Activated naive CD8-positive, alpha-beta T cell treated with anti-CD3 and anti-CD28 coated beads, Interleukin-2, amount 10 ng/mL, durations not matched to agents 7 days and 5 days (primary cell): ENCODE results near the gene MAN2A1. TPM values are rescaled to one million over a fixed set of nuclear protein-coding genes. Genes with fewer than 3 reads are reported as not detected.

Experiments
- ATAC-seq: fragments of 150-1000 bp; cut with Tn5 transposase; one replicate; pipeline ENCODE4 v1.10.0; 2021; ENCODE audit warnings: low read depth, moderate library complexity
- POLR2A ChIA-PET: fragments of 350-600 bp; sonication (Branson Sonifier 250); formaldehyde crosslinking; loops from one replicate; lab custom pipeline; 2021; ENCODE audit warnings: antibody characterized with exemption; lab: Charles Lee
- DNase-seq: peaks from one replicate; pipeline ENCODE4 v3.0.0; 2021
- H3K27ac Mint-ChIP-seq: one replicate; pipeline ENCODE4 v1.8.0; 2022; ENCODE audit warnings: mild to moderate bottlenecking, mixed read lengths
- H3K27me3 Mint-ChIP-seq: one replicate; pipeline ENCODE4 v1.8.0; 2022; ENCODE audit warnings: mild to moderate bottlenecking, moderate library complexity, mixed read lengths
- H3K36me3 Mint-ChIP-seq: one replicate; pipeline ENCODE4 v1.8.0; 2021; ENCODE audit warnings: mild to moderate bottlenecking, mixed read lengths
- H3K4me1 Mint-ChIP-seq: one replicate; pipeline ENCODE4 v1.8.0; 2021; ENCODE audit warnings: mixed read lengths
- H3K4me3 Mint-ChIP-seq: one replicate; pipeline ENCODE4 v1.8.0; 2022; ENCODE audit warnings: mild to moderate bottlenecking, moderate library complexity, mixed read lengths
- H3K9me3 Mint-ChIP-seq: one replicate; pipeline ENCODE4 v1.8.0; 2021; ENCODE audit warnings: mixed read lengths
- total RNA-seq, 2 experiments: library from RNA; stranded (reverse); gene quantifications; one replicate each; pipeline ENCODE4 v1.2.3, GENCODE V29; 2021

MAN2A1 gene
- total RNA-seq, 2 experiments from 2014 or later: 38.2 to 46.4 TPM

DNA sequence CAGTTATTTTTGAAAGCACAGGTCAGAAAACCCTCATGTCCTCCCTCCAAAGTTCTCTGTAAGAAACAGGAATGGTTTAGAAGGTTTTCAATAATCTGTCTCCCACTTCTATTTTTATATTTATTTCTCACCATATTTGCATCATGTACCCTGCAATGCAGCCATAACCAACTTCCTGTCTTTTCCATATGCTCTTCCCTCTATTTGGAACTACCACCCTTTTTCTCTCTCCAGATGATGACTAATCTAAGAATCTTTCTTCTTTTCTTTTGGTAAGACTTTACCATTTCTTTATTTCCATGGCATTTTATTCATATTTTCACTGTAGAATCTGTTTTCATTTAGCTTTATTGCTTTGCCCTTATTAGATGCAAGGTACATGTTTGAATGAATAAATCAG is 33.9 kb downstream of the MAN2A1 start:
- Mint-ChIP-seq H3K27ac (no peak overlapping the region), H3K36me3 (peaks cover 36% of the 10 kb centered on the region), H3K27me3 (no peaks in the 10 kb centered on the region), H3K9me3 (no peaks in the 10 kb centered on the region), H3K4me3 (no peak overlapping the region), H3K4me1 (peaks cover 2% of the 10 kb centered on the region)
- POLR2A ChIA-PET: no interaction called here
- ATAC-seq (no peak), DNase-seq (no peak)

DNA sequence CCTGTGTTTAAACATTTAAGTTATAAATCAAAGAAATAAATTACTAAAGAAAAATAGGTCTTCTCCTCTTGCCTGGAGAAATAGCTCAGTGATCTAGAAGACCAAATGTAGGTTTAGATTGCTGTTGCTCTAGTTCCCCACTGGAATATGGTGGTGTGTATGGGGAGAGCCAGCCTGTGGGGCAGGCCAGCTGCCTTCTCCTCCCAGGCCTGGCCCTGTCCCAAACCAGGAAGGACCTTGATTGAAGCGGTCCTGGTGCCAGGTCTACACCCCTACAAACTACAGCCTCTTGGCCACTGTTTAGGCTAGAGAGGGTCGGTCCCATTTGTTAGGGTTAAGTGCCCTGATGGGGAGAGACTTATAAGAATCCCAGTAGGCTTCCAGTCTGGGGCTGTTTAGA is 35.4 kb downstream of the MAN2A1 start:
- Mint-ChIP-seq H3K27ac (no peak overlapping the region), H3K4me3 (no peak overlapping the region), H3K36me3 (peaks cover 32% of the 10 kb centered on the region), H3K9me3 (no peaks in the 10 kb centered on the region), H3K4me1 (peaks cover 2% of the 10 kb centered on the region), H3K27me3 (no peaks in the 10 kb centered on the region)
- no peak for ATAC-seq
- DNase-seq: no peak
- POLR2A ChIA-PET: no interaction called here

DNA sequence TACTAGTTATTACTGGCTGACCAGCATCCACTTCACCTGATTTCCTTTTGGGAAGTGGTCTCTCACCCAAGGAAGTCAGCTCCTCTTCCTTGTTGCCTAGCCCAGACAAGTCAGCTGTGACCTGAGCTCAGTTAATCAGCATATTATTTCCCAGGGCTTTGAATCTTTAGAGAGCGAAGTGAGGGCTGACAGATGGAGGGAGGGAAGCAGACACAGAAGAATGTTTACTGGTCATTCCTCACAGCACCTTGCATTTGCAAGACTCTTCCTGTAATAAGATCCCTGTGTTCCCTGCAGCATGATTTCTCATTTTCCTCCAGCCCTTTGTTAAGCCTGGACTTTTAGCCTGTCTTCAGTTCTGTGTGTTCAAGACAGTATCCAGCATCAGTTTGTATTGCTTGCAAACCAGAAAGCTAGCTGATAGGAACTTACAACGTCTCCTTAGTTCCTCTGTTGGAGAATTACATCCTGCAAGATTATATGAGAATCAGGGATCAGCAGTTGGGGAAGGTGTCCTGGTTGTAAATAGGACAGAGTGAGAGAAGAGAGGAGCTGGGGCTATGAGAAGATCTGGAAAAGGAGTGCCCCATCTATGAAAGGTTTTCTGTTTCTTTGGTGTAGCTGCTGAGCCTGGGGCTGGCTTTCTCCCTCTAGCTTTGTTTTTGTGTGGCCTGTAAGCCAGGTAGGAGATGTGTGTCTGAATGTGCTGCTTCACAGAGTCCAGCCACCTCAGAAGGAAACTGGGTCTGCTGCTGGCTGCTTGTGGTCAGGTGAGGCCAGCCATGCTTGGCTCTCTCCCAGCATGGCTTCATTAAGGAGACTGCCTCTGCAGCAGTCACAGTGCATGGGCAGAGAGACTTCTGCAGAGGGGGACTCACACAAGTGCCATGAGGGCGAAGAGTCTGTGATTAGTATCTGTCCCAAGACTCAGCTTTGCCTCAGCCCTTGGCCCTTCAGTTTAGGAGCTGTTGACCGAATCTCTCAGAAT is 50.3 kb downstream of the MAN2A1 start:
- DNase-seq (no peak), ATAC-seq (no peak)
- Mint-ChIP-seq H3K4me1 (peaks cover 15% of the 10 kb centered on the region), H3K27me3 (no peaks in the 10 kb centered on the region), H3K27ac (peak overlapping the region; percentile 4), H3K36me3 (peaks cover 41% of the 10 kb centered on the region), H3K9me3 (no peaks in the 10 kb centered on the region), H3K4me3 (no peak overlapping the region)
- POLR2A ChIA-PET: no interaction called here

DNA sequence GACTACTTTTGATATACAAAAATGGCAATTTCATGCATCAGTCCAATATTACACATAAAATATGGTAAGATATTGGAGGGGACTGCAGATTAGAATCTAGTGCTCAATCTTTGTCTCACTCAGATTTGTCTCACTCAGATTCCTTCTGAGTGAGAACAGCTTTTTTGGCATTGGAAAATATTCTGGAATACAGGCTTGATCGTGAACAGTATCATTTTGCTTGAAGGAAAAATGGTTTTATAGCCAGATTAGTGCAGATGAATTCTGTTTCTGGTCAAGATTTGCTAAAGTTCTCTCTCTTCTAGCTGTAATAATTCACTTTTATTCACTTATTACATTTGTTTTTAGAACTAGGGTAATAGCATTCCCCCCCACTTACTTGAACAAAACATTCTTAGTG is 51.2 kb downstream of the MAN2A1 start:
- DNase-seq: no peak
- POLR2A ChIA-PET: no interaction called here
- ATAC-seq: no peak
- Mint-ChIP-seq H3K4me1 (peaks cover 15% of the 10 kb centered on the region), H3K4me3 (no peak overlapping the region), H3K36me3 (peaks cover 34% of the 10 kb centered on the region), H3K27me3 (no peaks in the 10 kb centered on the region), H3K9me3 (no peaks in the 10 kb centered on the region), H3K27ac (no peak overlapping the region)

DNA sequence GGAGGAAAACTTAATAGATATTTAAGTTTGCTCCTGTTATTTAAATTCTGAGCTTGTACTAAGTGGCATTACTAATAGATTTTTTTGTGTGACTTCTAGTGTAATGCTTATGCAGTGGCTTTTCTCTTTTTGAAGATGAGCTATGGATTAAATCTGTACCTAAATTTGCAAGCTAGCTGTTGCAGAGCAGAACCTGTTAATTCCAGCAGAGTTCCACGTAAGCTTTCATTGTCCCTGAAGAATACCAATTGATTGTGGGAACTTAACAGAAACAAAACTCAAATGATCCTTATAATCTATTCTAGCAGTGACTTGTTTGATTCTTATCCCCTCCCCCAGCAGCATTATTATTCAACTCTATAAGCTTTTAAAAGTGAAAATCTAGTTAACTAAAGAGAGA is 51.7 kb downstream of the MAN2A1 start:
- peaks cover 34% of the 10 kb centered on the region for H3K36me3 Mint-ChIP-seq
- H3K27ac Mint-ChIP-seq: no peak overlapping the region
- no peaks in the 10 kb centered on the region for H3K27me3 Mint-ChIP-seq

DNA sequence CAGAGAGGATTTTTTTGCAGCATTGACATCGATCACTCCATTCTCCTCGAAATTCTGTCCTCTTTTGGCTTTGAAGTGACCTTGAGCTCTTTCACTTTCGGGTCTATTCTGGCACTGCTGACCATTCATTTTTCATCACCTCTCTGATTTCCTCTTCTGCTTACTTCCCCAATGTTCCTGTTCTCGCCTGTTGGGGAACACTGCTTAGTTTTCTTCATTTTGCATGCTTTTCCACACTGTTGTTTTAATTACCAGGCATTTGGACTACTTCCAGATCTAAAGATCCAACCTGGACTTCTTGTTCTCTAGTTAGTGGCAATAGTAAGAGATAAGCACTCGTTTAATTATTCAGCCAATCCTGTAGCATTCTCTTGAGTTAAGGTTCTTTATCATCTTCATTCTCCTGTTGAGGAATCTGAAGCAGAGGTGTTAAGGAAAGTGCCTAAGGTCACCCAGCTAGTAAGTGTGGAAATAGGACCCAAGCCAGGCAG is 53.4 kb downstream of the MAN2A1 start:
- POLR2A ChIA-PET: no interaction called here
- no peaks in the 10 kb centered on the region for H3K9me3 Mint-ChIP-seq
- no peak overlapping the region for H3K27ac Mint-ChIP-seq
- no peak overlapping the region for H3K4me3 Mint-ChIP-seq
- peaks cover 15% of the 10 kb centered on the region for H3K4me1 Mint-ChIP-seq
- no peaks in the 10 kb centered on the region for H3K27me3 Mint-ChIP-seq
- DNase-seq (no peak), ATAC-seq (no peak)
- H3K36me3 Mint-ChIP-seq: peaks cover 27% of the 10 kb centered on the region

More for the DNA sequence above, 51.7 kb downstream of the MAN2A1 start:
- no peak for DNase-seq
- POLR2A ChIA-PET: no interaction called here
- no peak for ATAC-seq
- Mint-ChIP-seq H3K4me1 (peaks cover 15% of the 10 kb centered on the region), H3K9me3 (no peaks in the 10 kb centered on the region), H3K4me3 (no peak overlapping the region)

DNA sequence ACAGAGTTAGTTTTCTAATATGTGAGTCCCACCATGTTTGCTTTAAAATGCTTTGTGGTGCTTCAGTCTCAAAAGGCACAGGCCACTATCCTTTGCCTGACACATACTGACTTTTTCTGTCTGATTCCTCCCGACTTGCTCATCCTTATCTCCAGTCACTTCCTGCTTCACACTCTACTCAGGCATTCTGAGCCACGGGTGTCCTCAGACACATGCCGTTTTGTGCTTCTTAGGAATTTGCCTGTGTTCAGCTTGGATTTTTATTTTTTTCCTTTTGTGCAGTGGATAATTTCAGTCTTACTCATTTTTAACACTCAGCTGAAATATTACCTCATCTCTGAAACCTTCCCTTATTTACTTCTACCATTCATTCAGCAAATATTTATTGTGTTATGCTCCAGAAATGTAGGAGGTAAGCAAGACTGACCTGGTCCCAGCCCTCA is 54.1 kb downstream of the MAN2A1 start:
- no peak for ATAC-seq
- peaks cover 26% of the 10 kb centered on the region for H3K36me3 Mint-ChIP-seq
- no peaks in the 10 kb centered on the region for H3K9me3 Mint-ChIP-seq
- no peak for DNase-seq
- no peak overlapping the region for H3K27ac Mint-ChIP-seq
- no peak overlapping the region for H3K4me3 Mint-ChIP-seq
- H3K27me3 Mint-ChIP-seq: no peaks in the 10 kb centered on the region
- POLR2A ChIA-PET: no interaction called here
- peaks cover 17% of the 10 kb centered on the region for H3K4me1 Mint-ChIP-seq

DNA sequence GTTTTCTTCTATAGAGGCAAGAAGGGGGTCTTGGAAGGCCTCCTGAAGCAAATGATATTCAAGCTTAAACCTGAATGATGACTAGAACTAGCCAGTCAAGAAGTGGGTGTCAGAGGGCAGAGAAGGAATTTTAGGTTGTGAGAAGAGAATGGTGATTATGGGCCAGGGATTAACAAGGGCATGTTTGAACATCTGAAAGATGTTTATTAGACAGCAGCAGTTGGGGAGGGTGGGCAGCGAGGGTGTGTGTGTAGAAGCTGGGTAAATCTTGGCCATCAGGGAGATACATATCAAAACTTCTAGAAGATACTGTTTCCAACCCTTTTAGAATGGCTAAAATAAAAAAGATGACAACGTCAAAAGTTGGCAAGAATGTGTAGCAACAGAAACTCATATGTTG is 54.5 kb downstream of the MAN2A1 start:
- no peak for ATAC-seq
- POLR2A ChIA-PET: no interaction called here
- Mint-ChIP-seq H3K27ac (no peak overlapping the region), H3K36me3 (peaks cover 26% of the 10 kb centered on the region), H3K4me3 (no peak overlapping the region), H3K27me3 (no peaks in the 10 kb centered on the region), H3K4me1 (peaks cover 14% of the 10 kb centered on the region), H3K9me3 (no peaks in the 10 kb centered on the region)
- no peak for DNase-seq

DNA sequence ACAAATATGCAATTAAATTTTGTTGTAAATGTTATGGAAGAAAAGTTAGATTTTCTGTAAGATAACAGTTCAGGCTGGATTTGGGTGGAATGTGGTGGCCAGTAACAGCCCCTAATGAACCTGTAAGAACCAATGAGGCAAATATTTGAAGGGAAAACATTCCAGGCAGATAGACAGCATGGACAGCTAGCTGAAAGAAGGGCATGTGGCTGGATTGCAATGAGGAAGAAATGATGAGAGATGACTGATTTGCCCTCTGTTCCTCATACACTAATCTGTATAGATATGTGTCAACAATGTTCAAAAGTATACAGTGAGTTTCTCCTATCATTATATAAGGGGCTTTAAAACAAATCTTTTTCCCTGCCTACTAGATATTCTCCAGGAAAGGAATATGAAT is 58.8 kb downstream of the MAN2A1 start:
- ATAC-seq: no peak
- Mint-ChIP-seq H3K36me3 (peaks cover 25% of the 10 kb centered on the region), H3K4me3 (no peak overlapping the region), H3K27me3 (no peaks in the 10 kb centered on the region), H3K9me3 (peaks cover 5% of the 10 kb centered on the region), H3K4me1 (peaks cover 3% of the 10 kb centered on the region), H3K27ac (no peak overlapping the region)
- DNase-seq: no peak
- POLR2A ChIA-PET: no interaction called here

DNA sequence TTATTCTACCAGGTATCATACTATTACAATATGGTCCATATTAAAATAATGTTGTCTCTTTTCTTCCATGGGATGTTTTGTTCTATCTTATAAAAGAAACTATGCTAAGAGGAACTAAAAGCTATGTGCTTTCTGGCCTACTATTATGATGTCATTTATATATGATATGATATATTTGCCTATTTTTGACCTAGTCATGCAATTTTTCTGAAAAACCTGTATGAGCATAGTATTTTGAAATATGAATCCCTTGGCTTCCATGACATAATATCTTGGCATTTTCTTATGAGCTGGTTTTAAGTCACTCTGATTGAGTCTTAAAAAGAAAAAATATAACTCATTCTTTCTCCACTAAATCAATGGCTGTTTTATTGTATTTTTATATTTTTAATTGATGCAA is 60.7 kb downstream of the MAN2A1 start:
- peaks cover 2% of the 10 kb centered on the region for H3K4me1 Mint-ChIP-seq
- no peak overlapping the region for H3K4me3 Mint-ChIP-seq
- no peak overlapping the region for H3K27ac Mint-ChIP-seq
- DNase-seq (no peak), ATAC-seq (no peak)
- peaks cover 5% of the 10 kb centered on the region for H3K9me3 Mint-ChIP-seq
- H3K27me3 Mint-ChIP-seq: no peaks in the 10 kb centered on the region
- POLR2A ChIA-PET: no interaction called here
- H3K36me3 Mint-ChIP-seq: peaks cover 17% of the 10 kb centered on the region

DNA sequence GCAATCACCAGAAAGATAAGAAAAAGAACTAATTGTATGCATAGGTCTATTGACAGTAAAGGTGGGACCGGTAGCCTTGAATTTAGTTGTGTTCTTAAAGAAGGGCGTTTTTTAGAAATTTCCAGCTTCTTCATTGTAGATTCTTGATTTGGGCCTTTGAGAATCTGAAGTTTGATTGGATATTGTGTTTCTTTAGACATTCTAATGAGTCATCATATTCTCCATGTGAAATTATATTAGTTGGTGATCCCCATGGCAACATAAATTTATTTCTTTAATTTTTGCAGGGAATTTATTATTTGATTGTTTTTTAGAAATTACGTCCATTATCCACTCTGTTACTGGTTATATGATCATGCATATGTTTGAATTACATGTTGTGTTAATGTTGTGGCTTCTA is 63.6 kb downstream of the MAN2A1 start:
- Mint-ChIP-seq H3K4me1 (peaks cover 5% of the 10 kb centered on the region), H3K4me3 (no peak overlapping the region), H3K27ac (no peak overlapping the region), H3K27me3 (no peaks in the 10 kb centered on the region), H3K36me3 (peaks cover 36% of the 10 kb centered on the region), H3K9me3 (peaks cover 5% of the 10 kb centered on the region)
- POLR2A ChIA-PET: no interaction called here
- DNase-seq (no peak), ATAC-seq (no peak)

DNA sequence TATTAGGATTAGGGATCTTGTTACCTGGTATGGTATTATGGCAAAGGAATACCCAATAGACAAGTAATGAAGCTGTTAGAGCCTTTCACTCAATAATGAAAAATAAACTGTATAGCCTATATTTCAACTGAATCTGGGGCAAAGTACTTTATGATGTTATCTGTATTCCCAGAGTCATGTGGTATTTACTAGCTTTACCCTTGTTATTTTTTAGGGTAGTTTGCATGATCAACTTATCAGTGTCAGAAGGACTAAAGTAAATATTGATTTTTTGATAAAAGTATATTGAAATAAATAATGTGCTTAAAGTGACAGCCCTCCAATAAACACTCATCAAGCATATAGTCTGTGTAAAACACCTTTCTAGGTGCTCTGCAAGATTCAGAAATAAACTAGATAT is 64.6 kb downstream of the MAN2A1 start:
- POLR2A ChIA-PET: no interaction called here
- Mint-ChIP-seq H3K27me3 (no peaks in the 10 kb centered on the region), H3K9me3 (peaks cover 5% of the 10 kb centered on the region), H3K36me3 (peaks cover 41% of the 10 kb centered on the region), H3K4me1 (peaks cover 6% of the 10 kb centered on the region), H3K27ac (no peak overlapping the region), H3K4me3 (no peak overlapping the region)
- ATAC-seq: no peak
- no peak for DNase-seq

DNA sequence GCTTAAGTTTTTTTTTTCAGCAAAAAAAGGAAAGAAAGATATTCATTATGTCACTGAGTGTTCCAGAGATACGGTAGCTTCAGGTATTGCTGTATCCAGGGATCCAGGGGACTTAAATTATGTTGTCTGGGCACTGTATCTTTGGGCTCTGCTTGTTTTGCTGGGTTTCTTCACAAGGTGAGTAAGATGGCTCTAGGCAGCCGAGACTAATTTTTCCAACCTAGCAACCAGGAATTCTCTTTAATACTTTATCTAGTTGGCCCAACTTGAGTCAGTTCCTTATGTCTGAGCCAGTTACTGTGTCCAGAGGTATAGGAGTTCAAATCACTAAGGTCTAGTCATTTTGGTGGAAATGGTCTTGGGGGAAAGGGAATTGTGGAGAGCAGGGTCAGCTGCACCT is 66.0 kb downstream of the MAN2A1 start:
- DNase-seq (no peak), ATAC-seq (no peak)
- H3K4me3 Mint-ChIP-seq: no peak overlapping the region
- POLR2A ChIA-PET: no interaction called here
- peaks cover 9% of the 10 kb centered on the region for H3K9me3 Mint-ChIP-seq
- no peaks in the 10 kb centered on the region for H3K27me3 Mint-ChIP-seq
- H3K4me1 Mint-ChIP-seq: peaks cover 11% of the 10 kb centered on the region
- peaks cover 52% of the 10 kb centered on the region for H3K36me3 Mint-ChIP-seq
- no peak overlapping the region for H3K27ac Mint-ChIP-seq

DNA sequence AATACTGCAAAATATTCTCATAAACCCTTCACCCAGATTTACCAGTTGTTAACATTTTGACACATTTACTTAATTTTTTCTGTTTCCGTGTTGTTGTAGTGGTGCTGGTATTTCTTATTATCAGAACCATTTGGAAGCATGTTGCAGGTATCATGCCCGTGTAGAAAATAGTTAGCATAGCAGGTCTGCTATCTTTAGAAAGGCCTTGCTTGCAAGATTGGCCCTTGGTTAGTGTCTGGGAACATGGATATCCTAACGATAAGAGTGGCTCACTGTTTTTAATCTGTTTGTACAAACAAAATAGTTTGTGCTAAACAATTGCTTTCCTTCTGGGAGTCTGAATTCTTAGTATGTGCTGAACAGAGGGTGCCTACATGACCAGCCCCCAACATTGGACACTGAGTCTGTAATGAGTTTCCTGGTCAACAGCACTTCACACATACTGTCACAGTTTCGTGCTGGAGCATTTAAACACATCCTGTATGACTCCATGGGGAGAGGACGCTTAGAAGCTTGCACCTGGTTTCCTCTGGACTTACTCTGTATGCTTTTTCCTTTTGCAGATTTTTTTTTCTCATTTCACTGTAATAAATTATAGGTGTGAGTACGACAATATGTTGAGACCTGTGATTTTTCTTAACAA is 66.9 kb downstream of the MAN2A1 start:
- H3K27me3 Mint-ChIP-seq: no peaks in the 10 kb centered on the region
- peaks cover 11% of the 10 kb centered on the region for H3K4me1 Mint-ChIP-seq
- H3K36me3 Mint-ChIP-seq: peaks cover 48% of the 10 kb centered on the region
- no peak for DNase-seq
- peaks cover 7% of the 10 kb centered on the region for H3K9me3 Mint-ChIP-seq
- H3K4me3 Mint-ChIP-seq: no peak overlapping the region
- no peak for ATAC-seq
- POLR2A ChIA-PET: no interaction called here
- no peak overlapping the region for H3K27ac Mint-ChIP-seq
